A673 (cell line): ENCODE results near the gene TMEM169.

Experiments
- CTCF ChIP-seq: fragments of 300-800, 200-600 bp; sonication (generic); conservative IDR thresholded peaks from 2 replicates; pipeline ENCODE4 v1.5.1; 2017; ENCODE audit warnings: low read depth, mild to moderate bottlenecking, antibody characterized with exemption, low read length, moderate library complexity, mixed read lengths
- EZH2 ChIP-seq: fragments of 200-600 bp; sonication (generic); IDR thresholded peaks from 2 replicates; pipeline ENCODE4 v1.6.1; 2017; ENCODE audit warnings: borderline replicate concordance, low read depth, mild to moderate bottlenecking, mixed read lengths, antibody characterized with exemption, low read length; ENCODE audit not compliant: poor library complexity, severe bottlenecking

- TF ChIP-seq CTCF: no peak
- TF ChIP-seq EZH2: no peak
These were observed 2.0 kb downstream of the TMEM169 start for GRCh38 chr2:216083464-216084281.
